HG02610 (cell line): ENCODE measurements around the gene MROH7.

ENCODE experiments used
- ATAC-seq: cut with Tn5 transposase; IDR thresholded peaks from one replicate; pipeline ENCODE4 v1.9.1; 2021; ENCODE audit warnings: mild to moderate bottlenecking, moderate library complexity; ENCODE audit not compliant: unreplicated experiment

The MROH7 gene

GRCh38 chr1:54695221-54695620, 53.6 kb downstream of the MROH7 start:
- no peak for ATAC-seq

- ATAC-seq: no peak
These were observed 54.2 kb downstream of the MROH7 start for GRCh38 chr1:54695764-54696163.

- no peak for ATAC-seq
These were observed 54.7 kb downstream of the MROH7 start for GRCh38 chr1:54696262-54696661.

GRCh38 chr1:54697896-54698295, 56.3 kb downstream of the MROH7 start:
- no peak for ATAC-seq

GRCh38 chr1:54698346-54698745, 56.8 kb downstream of the MROH7 start:
- ATAC-seq: no peak

- ATAC-seq: no peak
These were observed 58.4 kb downstream of the MROH7 start for GRCh38 chr1:54699936-54700525.

- no peak for ATAC-seq
These were observed 59.5 kb downstream of the MROH7 start for GRCh38 chr1:54701066-54701465.

GRCh38 chr1:54701996-54702395, 60.4 kb downstream of the MROH7 start:
- ATAC-seq: no peak

GRCh38 chr1:54703471-54703870, 61.9 kb downstream of the MROH7 start:
- ATAC-seq: no peak

- no peak for ATAC-seq
These were observed 63.6 kb downstream of the MROH7 start for GRCh38 chr1:54705153-54705552.

GRCh38 chr1:54706419-54706818, 64.8 kb downstream of the MROH7 start:
- no peak for ATAC-seq

- no peak for ATAC-seq
These were observed 66.8 kb downstream of the MROH7 start for GRCh38 chr1:54708385-54708784.

- no peak for ATAC-seq
These were observed 68.1 kb downstream of the MROH7 start for GRCh38 chr1:54709547-54710292.

- no peak for ATAC-seq
These were observed 68.8 kb downstream of the MROH7 start for GRCh38 chr1:54710434-54710833.

GRCh38 chr1:54710841-54711240, 69.3 kb downstream of the MROH7 start:
- no peak for ATAC-seq

GRCh38 chr1:54711536-54711935, 70.0 kb downstream of the MROH7 start:
- ATAC-seq: no peak

- ATAC-seq: no peak
These were observed 73.4 kb downstream of the MROH7 start for GRCh38 chr1:54714881-54715492.

- peak; percentile 97 for ATAC-seq
These were observed 74.1 kb downstream of the MROH7 start, which contains the start of gene TTC4 for GRCh38 chr1:54715493-54716298. TSS of gene TTC4 (plus strand) at chr1:54715861. CDS start at chr1:54715909, 48 bp downstream.

GRCh38 chr1:54716299-54717047, 74.9 kb downstream of the MROH7 start:
- ATAC-seq: peak; percentile 5

- no peak for ATAC-seq
These were observed 80.1 kb downstream of the MROH7 start for GRCh38 chr1:54721719-54722118.

- no peak for ATAC-seq
These were observed 82.4 kb downstream of the MROH7 start for GRCh38 chr1:54723985-54724384.
